ENCODE data around the gene MMEL1.
"Not testable (repeated sequence)": the region's sequence is repeated elsewhere in the genome, so short reads cannot be mapped to it uniquely, and the experiment has no call there.

Gene MMEL1

DNA sequence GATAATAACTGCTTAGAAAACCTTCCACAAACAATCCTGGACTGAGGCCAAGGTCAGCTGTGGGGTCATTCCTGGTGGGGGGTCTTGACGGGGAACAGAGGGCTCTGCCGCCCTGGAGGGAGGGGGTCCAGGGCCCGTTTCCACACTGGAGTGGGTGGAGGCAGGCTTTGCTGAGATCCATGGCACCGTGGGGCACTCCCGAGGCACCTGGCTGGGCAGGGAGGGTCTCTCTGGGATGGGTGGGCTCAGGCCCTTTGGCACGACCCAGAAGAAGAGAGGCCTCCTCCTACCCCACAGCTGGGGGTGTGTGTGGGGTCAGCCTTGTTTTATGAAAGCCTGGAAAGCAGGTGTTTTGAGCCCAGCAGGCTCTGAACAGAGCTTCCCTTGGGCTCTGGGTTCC lies 5.1 kb downstream of the MMEL1 start:
- Histone ChIP-seq H4K20me1 (ENCODE audit: insufficient read depth, low read length) (no peaks in the 10 kb centered on the region), H3K4me2 (ENCODE audit: low read depth, low read length) (no peak overlapping the region), H3K9ac (ENCODE audit: low read length) (no peak overlapping the region), H3K27ac (ENCODE audit: low read length) (no peak overlapping the region), H3K4me1 (ENCODE audit: low read length) (no peaks in the 10 kb centered on the region), H2AFZ (ENCODE audit: low read length) (no peak overlapping the region), H3K79me2 (ENCODE audit: low read length) (no peaks in the 10 kb centered on the region), H3K9me3 (replicated peaks; ENCODE audit: insufficient read depth, low read length) (no peaks in the 10 kb centered on the region), H3K27me3 (replicated peaks; ENCODE audit: insufficient read depth, low read length) (peaks cover 89% of the 10 kb centered on the region), H3K9me2 (replicated peaks; ENCODE audit: insufficient read depth, low read length) (no peaks in the 10 kb centered on the region), H3K36me3 (replicated peaks; ENCODE audit: insufficient read depth, low read length) (no peaks in the 10 kb centered on the region), H3F3A (ENCODE audit: insufficient read depth, low read length) (no peaks in the 10 kb centered on the region), H3K4me3 (ENCODE audit: low read length) (no peak overlapping the region)
- no peak for DNase-seq
- no peak for TF ChIP-seq EZH2phosphoT487 (IDR thresholded peaks at IDR 0.05; ENCODE audit: low read length)
- no peak for TF ChIP-seq CTCF (IDR thresholded peaks at IDR 0.05; ENCODE audit: low read length)
- TF ChIP-seq EZH2 (optimal IDR thresholded peaks at IDR 0.05; ENCODE audit: low read depth, low read length), result no peak

- H3K36me3 ChIP-seq (replicated peaks; ENCODE audit: insufficient read depth, low read length); H3K27ac ChIP-seq (ENCODE audit: low read length); H3K4me2 ChIP-seq (ENCODE audit: low read depth, low read length); H4K20me1 ChIP-seq (ENCODE audit: insufficient read depth, low read length); H3K4me1 ChIP-seq (ENCODE audit: low read length); H3K9me3 ChIP-seq (replicated peaks; ENCODE audit: insufficient read depth, low read length); H3K9me2 ChIP-seq (replicated peaks; ENCODE audit: insufficient read depth, low read length); H2AFZ ChIP-seq (ENCODE audit: low read length); H3K79me2 ChIP-seq (ENCODE audit: low read length); DNase-seq; H3F3A ChIP-seq (ENCODE audit: insufficient read depth, low read length); H3K4me3 ChIP-seq (ENCODE audit: low read length); H3K9ac ChIP-seq (ENCODE audit: low read length): not testable (repeated sequence)
- peaks cover 91% of the 10 kb centered on the region for H3K27me3 ChIP-seq (replicated peaks; ENCODE audit: insufficient read depth, low read length)
Observed at GRCh38 chr1:2625748-2626147, 7.1 kb downstream of the MMEL1 start.

DNA sequence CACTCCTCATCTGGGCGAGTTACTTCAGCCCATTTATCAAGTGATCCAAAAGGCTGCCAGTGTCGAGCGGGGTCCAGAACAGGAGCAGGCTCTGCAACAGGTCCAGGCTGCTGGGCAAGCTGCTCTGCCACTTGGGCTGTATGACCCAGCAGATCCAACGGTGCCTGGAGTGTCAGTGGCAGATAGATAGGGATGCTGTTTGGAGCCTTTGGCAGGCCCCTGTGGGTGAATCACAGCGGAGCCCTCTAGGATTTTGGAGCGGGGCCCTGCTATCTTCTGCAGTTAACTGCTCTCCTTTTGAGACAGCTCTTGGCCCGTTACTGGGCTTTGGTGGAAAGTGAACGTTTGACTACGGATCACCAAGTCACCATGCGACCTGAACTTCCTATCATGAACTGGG lies 7.5 kb downstream of the MMEL1 start:
- Histone ChIP-seq H3K9me2 (replicated peaks; ENCODE audit: insufficient read depth, low read length) (no peaks in the 10 kb centered on the region), H3K4me1 (ENCODE audit: low read length) (no peaks in the 10 kb centered on the region), H3K27me3 (replicated peaks; ENCODE audit: insufficient read depth, low read length) (peaks cover 91% of the 10 kb centered on the region), H3K9me3 (replicated peaks; ENCODE audit: insufficient read depth, low read length) (no peaks in the 10 kb centered on the region), H4K20me1 (ENCODE audit: insufficient read depth, low read length) (no peaks in the 10 kb centered on the region), H3K27ac (ENCODE audit: low read length) (no peak overlapping the region), H3K9ac (ENCODE audit: low read length) (no peak overlapping the region), H3K4me2 (ENCODE audit: low read depth, low read length) (no peak overlapping the region), H3K36me3 (replicated peaks; ENCODE audit: insufficient read depth, low read length) (no peaks in the 10 kb centered on the region), H3K79me2 (ENCODE audit: low read length) (no peaks in the 10 kb centered on the region), H2AFZ (ENCODE audit: low read length) (no peak overlapping the region), H3K4me3 (ENCODE audit: low read length) (no peak overlapping the region), H3F3A (ENCODE audit: insufficient read depth, low read length) (no peaks in the 10 kb centered on the region)
- DNase-seq, result no peak
- TF ChIP-seq EZH2 (optimal IDR thresholded peaks at IDR 0.05; ENCODE audit: low read depth, low read length) (no peak), EZH2phosphoT487 (IDR thresholded peaks at IDR 0.05; ENCODE audit: low read length) (no peak), CTCF (IDR thresholded peaks at IDR 0.05; ENCODE audit: low read length) (no peak)

DNA sequence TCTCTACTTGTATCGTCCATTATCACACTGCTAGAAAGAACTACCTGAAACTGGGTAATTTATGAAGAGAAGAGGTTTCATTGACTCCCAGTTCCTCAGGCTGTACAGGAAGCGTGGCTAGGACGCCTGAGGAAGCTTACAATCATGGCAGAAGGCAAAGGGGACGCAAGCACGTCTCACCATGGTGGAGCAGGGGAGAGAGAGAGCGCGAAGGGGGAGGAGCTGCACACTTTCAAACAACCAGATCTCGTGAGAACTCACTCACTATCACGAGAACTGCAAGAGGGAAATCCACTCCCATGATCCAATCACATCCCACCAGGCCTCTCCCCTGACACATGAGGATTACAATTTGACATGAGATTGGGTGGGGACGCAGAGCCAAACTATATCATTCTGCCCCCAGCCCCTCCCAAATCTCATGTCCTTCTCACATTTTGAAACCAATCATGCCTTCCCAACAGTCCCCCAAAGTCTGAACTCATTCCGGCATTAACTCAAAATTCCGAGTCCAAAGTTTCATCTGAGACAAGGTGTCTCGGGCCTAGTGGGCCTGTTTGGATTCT lies 8.0 kb downstream of the MMEL1 start:
- H2AFZ ChIP-seq (ENCODE audit: low read length), result no peak overlapping the region
- H3K9me2 ChIP-seq (replicated peaks; ENCODE audit: insufficient read depth, low read length), result no peaks in the 10 kb centered on the region
- H3K4me3 ChIP-seq (ENCODE audit: low read length), result no peak overlapping the region
- no peak overlapping the region for H3K9ac ChIP-seq (ENCODE audit: low read length)
- no peaks in the 10 kb centered on the region for H3K36me3 ChIP-seq (replicated peaks; ENCODE audit: insufficient read depth, low read length)
- H3K4me2 ChIP-seq (ENCODE audit: low read depth, low read length), result no peak overlapping the region
- TF ChIP-seq CTCF (IDR thresholded peaks at IDR 0.05; ENCODE audit: low read length), result no peak
- no peak for TF ChIP-seq EZH2phosphoT487 (IDR thresholded peaks at IDR 0.05; ENCODE audit: low read length)
- no peak for TF ChIP-seq EZH2 (optimal IDR thresholded peaks at IDR 0.05; ENCODE audit: low read depth, low read length)
- H4K20me1 ChIP-seq (ENCODE audit: insufficient read depth, low read length), result no peaks in the 10 kb centered on the region
- H3K9me3 ChIP-seq (replicated peaks; ENCODE audit: insufficient read depth, low read length), result no peaks in the 10 kb centered on the region
- no peaks in the 10 kb centered on the region for H3F3A ChIP-seq (ENCODE audit: insufficient read depth, low read length)
- no peak overlapping the region for H3K27ac ChIP-seq (ENCODE audit: low read length)
- no peaks in the 10 kb centered on the region for H3K4me1 ChIP-seq (ENCODE audit: low read length)
- H3K79me2 ChIP-seq (ENCODE audit: low read length), result no peaks in the 10 kb centered on the region
- peaks cover 93% of the 10 kb centered on the region for H3K27me3 ChIP-seq (replicated peaks; ENCODE audit: insufficient read depth, low read length)
- DNase-seq, result no peak
